Hepatocyte (in vitro differentiated cells): ENCODE results near the gene CELSR1.

Experiments
- EZH2 ChIP-seq: fragments of 200-600 bp; sonication (generic); IDR thresholded peaks from 2 replicates; pipeline ENCODE4 v1.6.1; 2016; ENCODE audit warnings: antibody characterized with exemption, mild to moderate bottlenecking, borderline replicate concordance
- TF ChIP-seq, protein P1 (sequence below): fragments of 200-600 bp; sonication (generic); IDR thresholded peaks from 2 replicates; pipeline ENCODE4 v1.5.1; 2016; ENCODE audit warnings: antibody characterized with exemption, mild to moderate bottlenecking; ENCODE audit not compliant: poor library complexity

DNA sequence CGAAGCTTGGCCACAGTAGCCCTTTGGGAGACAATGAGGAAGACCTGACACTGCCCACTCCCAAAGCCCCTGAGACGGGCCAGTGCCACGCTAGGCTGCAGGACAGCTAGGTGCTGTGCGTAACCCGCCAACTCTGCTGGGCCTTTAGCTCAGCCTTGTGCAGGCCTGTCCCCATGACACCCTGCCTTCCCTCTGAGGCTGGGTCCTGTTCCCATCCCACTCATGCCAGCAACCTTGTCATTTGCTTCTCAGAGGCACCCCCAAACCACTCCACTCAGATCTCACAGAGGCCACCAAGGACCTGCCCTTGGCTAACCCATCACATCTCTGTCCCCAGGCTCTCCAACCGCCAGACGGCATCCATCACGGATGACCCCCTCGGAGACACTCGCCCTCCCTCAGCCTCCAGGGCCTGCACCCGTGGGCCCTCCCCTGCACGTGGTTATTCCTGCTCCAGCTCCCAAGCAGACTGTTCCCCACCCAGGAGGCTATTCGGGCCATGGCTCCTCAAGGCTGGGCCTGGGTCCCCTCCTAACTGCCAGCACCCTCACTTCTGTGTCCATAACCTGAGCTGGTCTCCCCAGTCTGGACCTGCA lies 11.1 kb downstream of the CELSR1 start:
- TF ChIP-seq EZH2, result no peak
- TF ChIP-seq, protein P1, sequence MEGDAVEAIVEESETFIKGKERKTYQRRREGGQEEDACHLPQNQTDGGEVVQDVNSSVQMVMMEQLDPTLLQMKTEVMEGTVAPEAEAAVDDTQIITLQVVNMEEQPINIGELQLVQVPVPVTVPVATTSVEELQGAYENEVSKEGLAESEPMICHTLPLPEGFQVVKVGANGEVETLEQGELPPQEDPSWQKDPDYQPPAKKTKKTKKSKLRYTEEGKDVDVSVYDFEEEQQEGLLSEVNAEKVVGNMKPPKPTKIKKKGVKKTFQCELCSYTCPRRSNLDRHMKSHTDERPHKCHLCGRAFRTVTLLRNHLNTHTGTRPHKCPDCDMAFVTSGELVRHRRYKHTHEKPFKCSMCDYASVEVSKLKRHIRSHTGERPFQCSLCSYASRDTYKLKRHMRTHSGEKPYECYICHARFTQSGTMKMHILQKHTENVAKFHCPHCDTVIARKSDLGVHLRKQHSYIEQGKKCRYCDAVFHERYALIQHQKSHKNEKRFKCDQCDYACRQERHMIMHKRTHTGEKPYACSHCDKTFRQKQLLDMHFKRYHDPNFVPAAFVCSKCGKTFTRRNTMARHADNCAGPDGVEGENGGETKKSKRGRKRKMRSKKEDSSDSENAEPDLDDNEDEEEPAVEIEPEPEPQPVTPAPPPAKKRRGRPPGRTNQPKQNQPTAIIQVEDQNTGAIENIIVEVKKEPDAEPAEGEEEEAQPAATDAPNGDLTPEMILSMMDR, result no peak
